ENCODE measurements around the gene GABARAPL1.

GABARAPL1 gene

DNA sequence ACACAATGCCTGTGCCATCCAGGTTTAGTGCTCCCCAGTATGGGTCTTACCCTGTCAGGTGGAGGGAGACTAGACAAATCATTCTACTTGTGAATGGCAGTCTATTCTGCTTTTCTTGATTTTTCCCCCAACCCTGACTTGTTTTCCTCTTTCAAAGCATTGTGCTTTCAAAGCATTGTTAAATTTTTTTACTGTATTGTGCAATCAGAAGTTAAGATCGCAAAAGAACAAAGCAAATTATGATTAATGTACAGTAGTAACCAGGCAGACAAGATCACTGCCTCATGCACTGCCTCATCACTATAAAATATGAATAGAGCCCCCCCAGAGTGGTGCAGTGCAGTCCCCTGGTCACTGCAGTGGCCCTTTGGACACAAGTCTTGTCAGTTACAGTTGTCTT, 14.1 kb downstream of the GABARAPL1 start:
- DNase-seq (ENCODE audit: extremely low read depth in 1 of 2, low read depth in 1 of 2), result no peak

DNA sequence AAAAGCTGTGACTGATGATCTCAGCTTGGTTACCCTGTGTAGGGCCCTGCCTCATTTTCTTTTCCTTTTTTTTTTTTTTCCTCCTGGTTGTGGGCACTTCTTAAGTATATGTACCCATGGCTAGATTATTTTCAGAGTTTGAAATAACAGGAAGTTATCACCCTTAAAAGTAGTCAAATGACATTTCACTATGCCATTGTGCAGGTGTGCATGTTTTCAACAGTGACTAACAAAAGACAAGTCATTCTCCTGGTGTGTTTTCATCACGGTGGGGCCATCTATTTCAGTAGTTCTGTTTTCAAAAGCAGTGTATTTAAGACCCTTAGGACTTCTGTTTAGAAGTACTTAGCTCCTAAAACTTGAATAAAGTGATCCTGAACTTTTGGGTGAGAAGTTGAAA, 15.0 kb downstream of the GABARAPL1 start:
- no peak for DNase-seq (ENCODE audit: extremely low read depth in 1 of 2, low read depth in 1 of 2)

DNA sequence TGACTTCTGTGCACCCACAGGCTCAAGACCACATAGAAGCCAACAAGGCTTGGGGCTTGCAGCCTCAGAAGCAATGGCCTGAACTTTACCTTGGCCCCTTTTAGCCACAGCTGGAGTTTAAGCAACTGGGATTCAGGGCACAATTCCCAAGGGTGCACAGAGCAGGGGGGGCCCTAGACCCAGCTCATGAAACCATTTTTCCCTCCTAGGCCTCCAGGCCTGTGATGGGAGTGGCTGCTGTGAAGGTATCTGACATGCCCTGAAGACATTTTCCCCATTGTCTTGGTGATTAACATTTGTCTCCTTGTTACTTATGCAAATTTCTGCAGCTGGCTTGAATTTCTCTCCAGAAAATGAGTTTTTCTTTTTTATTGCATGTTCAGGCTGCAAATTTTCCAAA, 21.9 kb downstream of the GABARAPL1 start:
- no peak for DNase-seq (ENCODE audit: extremely low read depth in 1 of 2, low read depth in 1 of 2)

DNA sequence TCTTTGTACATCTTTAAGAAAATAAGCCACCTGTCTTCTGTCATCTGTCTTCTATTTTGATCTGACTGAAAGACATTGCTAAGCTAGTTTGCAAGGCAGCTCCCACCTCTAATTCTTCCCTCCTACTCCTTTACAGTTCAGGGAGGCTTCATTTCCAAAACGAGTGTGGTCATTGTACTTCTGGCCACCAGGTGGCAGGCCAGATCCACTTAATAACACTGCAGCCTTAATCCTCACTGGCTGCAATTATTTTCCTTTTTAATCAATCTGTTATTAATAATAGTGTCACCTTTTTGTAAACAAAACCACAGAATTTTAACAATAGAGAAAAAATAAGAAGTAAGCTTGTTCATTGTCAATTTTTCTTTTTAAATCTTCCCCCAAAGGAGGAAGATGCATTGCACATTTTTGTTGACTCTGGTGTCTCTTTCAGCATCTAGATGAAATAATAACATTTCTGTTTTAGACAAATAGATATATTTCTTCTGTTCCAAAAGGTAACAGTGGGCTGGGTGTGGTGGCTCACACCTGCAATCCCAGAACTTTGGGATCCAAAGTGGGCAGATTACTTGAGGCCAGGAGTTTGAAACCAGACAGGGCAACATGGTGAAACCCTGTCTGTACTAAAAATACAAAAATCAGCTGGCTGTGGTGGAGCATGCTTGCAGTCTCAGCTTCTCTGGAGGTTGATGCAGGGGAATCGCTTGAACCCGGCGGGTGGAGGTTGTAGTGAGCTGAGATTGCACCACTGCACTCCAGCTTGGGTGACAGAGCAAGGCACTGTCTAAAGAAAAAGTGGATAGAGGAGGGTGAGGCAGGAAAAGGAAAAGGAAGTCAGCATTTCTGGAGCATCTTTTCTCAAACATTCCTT, 23.3 kb downstream of the GABARAPL1 start:
- DNase-seq (ENCODE audit: extremely low read depth in 1 of 2, low read depth in 1 of 2), result no peak

DNA sequence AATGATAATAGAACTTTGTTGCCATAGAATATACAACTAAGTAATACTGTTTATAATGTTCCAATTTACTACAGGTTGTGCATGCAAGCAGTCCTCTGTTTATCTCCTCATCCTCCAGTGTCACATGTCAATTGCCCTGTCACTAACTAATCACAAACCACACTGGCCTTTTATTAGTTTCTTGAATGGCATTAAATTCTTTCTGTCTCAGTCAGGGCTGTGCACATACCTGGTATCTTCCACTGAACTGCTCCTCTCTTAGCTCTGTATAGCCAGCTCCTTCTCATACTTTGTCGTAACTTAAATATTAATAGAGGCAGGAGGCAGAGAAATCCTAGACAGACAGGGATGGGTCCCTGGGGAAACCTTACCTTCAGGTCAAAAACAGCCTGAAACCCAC, 24.0 kb downstream of the GABARAPL1 start:
- no peak for DNase-seq (ENCODE audit: extremely low read depth in 1 of 2, low read depth in 1 of 2)

DNA sequence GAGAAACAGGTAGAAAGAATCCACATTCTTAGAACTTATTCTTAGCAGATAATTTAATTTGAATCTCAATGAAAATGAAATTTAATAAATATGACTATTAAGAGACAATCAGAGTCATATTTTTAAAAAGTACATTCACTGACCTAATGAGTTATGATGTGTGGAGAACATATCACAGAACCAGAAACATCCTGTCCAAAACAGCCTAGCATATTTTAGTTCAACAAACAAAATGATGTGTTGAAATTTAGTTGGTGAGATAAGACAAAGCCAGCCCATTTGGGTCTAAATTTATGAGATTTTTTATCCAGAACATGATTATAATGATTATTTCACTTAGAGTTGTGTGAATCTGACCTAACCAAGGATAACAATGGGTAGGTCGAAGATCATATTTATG, 25.8 kb downstream of the GABARAPL1 start:
- DNase-seq (ENCODE audit: extremely low read depth in 1 of 2, low read depth in 1 of 2), result no peak

DNA sequence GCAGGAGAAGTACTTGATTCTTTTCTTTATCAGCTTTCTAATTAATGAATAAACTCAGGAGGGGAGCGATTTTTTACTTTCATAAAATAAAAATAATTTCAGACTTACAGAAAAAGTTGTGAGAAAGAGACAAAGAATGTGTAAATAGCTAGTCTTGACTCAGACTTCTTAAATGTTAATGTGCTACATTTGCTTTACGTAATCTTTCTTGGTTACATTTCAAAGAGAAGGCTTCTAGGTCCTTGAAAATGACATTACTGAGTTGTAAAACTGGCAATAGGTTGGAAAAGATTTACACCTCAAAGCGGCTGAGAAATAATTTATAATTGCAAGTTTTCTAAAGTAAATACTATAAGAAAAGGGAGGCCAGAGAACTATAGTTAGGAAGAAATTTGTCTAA, 28.6 kb downstream of the GABARAPL1 start:
- no peak for DNase-seq (ENCODE audit: extremely low read depth in 1 of 2, low read depth in 1 of 2)

DNA sequence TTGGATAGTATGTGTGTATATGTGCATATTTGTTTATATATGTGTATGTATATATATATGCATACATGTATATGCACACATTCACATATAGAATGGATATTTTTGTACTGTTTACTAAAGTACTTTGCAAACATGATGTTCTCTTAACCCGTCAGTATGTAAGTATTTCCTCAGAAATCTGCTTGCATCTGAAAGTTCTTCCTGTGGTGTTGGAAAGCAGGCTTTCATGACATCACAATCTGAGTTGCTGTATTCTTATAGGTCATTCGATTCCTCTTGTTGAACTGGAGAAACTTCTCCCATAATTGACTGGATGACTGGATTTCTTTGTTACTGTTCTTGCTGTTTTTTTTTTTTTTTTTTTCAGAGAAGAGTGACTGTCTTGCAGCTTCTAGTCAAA, 29.1 kb downstream of the GABARAPL1 start:
- no peak for DNase-seq (ENCODE audit: extremely low read depth in 1 of 2, low read depth in 1 of 2)

DNA sequence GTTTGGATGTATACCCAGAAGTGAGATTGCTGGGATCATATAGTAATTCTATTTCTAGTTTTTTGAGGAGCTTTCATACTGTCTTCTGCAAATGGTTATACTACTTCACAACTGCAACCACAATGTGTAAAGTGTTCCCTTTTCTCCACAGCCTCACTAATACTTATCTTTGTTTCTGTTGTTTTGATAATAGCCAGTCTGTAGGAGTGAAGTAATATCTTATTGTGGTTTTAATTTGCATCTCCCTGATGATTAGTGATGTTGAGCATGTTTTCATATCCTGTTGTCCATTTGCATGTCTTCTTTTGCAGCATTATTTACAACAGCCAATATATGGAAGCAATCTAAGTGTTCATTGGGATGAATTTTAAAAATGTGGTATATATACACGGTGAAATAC, 29.9 kb downstream of the GABARAPL1 start:
- DNase-seq (ENCODE audit: extremely low read depth in 1 of 2, low read depth in 1 of 2), result no peak

DNA sequence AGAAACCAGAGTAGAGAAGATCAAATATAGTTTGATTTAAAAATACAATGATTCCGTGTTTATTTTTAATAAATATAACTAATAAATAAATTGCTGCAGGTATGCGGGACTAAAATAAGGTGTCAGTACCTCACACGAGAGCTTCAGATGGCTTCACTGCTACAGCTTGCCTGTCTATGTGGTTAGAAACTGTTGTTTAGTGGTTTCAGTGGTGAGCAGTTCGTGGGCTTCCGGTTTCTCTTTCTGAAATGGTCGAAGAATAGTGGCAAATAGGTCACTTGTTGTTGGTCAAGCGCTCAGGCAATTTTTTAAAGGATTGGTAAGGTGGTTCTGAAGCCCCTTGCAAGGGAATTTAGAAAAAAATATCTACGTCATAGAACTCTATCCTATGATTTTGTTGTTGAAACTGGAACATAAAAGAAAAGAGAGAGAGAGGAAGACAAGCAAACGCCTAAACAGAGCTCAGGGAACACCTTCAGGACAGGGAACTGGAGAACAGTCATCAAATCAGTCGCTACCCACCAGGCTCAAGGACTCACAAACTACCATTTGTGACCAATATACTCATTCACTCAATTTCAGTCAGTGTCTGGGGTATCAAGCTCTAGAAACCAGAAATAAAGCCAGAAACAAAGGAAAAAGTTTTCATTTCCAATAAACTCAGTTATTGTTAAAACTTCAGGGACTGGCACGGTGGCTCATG, 31.3 kb downstream of the GABARAPL1 start:
- DNase-seq (ENCODE audit: extremely low read depth in 1 of 2, low read depth in 1 of 2), result no peak

DNA sequence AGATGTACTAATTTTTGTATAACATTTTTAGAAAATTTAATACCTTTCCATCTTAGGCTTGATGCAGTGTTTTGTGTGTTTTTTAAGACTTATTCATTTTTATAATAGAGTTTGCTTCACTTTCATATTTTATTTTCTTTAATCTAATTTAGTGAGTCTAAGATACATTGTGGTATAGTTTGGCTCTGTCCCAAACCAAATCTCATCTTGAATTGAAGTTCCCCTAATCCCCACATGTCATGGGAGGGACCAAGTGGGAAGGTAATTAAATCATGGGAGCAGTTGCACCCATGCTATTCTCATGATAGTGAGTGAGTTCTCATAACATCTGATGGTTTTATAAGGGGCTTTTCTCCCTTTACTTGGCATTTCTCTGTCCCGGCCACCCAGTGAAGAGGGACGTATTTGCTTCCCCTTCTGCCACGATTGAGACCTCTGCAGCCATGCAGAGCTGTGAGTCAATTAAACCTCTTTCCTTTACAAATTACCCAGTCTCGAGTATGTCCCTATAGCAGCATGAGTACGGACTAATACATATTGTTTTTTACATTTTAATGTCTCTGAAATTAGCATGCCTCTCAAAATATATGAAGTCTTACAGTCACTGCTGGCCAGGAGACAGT, 34.9 kb downstream of the GABARAPL1 start:
- DNase-seq (ENCODE audit: extremely low read depth in 1 of 2, low read depth in 1 of 2), result no peak

DNA sequence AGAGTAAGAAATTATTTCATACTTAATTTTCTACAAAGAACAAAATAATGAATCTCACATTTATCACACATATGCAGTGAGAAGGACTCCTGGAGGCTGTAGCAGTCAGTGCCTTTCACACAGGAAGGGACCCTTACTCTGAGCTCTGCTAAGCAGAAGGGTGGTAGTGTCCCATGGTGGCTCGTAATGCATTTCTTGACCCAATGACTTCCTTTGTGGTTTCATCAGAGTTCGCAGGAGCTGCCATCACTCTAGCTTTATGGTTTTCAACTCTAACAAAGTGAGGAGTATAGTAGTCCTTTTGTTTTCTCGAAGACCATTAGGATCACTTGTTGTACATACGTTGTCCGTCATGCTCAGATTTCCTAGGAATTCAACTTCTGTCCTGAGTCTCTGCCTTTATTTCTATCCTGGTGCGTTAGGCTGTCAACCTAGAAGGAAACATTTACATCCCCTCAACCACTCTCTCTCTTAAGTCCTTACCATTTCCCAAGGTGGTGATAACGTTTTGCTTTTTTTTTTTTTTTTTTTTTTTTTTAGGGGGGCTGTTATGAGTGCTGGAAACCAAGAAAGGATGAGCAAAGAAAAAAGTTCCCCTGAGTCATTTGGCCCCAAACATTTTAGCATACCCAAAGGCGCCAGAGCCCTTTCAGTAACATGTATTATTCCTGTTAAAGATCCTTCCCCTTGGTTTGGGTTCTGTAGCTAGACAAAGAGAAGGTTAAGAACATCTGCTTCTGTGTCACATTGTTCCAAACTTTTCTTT, 37.2 kb downstream of the GABARAPL1 start:
- DNase-seq (ENCODE audit: extremely low read depth in 1 of 2, low read depth in 1 of 2), result no peak

DNA sequence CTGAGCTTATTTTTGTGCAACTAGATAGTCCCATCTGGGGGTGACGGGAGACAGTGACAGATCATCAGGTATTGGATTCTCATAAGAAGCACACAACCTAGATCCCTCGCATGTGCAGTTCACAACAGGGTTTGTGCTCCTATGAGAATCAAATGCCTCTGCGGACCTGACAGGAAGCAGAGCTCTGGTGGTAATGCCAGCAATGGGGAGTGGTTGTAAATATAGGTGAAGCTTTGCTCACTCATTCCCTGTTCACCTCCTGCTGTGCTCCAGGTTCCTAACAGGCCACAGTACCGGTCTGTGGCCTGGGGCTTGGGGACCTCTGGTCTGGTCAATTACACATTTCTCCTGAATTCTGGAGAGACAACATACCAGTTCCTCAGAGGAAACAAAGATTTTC, 39.0 kb downstream of the GABARAPL1 start:
- DNase-seq (ENCODE audit: extremely low read depth in 1 of 2, low read depth in 1 of 2), result no peak

DNA sequence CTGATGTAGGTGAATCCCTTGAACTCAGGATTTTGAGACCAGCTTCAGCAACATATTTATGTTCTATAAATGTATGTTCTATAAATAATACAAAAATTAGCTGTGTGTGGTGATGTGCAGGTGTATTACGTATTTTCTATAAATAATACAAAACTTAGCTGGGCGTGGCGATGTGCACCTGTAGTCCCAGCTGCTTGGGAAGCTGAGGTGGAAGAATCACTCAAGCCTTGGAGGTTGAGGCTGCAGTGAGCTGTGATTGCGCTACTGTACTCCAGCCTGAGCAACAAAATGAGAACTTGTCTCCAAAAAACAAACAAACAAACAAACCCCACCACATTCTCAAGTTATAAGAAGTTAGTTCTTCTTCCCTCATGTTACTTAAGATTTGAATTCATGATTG, 39.5 kb downstream of the GABARAPL1 start:
- no peak for DNase-seq (ENCODE audit: extremely low read depth in 1 of 2, low read depth in 1 of 2)

DNA sequence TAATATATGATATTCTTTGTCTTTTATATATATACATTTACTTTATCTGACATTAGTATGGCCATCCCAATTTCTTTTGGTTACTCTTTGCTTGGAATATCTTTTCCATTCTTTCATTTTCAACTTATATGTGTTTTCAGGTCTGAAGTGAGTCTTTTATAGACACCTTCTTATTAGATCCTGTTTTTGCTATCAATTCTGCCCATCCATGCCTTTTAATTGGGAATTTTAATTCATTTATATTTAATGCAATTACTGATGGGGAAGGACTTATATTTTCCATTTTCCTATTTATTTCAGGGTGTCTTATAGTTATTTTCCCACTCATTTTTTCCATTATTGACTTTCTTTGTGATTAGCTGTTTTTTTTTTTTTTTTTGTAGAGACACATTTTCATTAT, 43.4 kb downstream of the GABARAPL1 start:
- DNase-seq (ENCODE audit: extremely low read depth in 1 of 2, low read depth in 1 of 2), result no peak

DNA sequence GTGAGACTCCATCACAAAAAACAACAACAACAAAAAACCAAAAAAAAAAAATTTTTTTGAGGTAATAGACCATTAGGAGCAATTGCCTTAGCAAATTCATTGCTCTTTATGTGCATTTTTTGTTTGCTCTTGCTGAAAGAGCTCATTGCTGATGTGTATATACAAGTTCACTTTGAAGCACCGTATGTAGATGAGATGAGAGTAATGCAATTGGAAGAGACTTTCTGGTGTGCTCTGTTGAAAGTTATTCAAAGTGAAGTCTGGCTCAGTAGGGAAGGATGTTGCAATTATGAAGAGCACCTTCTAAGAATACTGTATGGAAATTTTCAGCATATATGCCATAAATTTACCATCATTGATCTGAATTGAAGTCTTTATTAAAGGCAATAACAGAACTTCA, 48.2 kb downstream of the GABARAPL1 start:
- DNase-seq (ENCODE audit: extremely low read depth in 1 of 2, low read depth in 1 of 2), result no peak

DNA sequence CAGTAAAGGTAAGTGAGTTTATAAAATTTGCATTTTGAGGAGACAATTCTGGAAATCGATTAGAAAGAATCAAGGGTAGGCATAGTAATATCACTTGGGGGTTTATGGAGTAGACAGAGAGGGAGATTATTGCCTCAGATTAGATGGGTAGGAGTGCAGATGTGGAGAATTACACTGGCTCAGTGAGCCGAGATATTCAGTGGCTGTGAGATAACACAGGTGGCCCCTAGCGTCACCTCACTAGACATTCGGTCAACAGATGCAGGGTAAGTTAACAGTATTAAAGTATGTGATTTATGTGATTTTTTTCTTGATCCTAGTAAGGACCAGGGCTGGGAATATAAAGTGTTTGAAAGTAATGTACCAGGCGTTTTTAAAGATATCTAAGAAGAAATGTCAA, 55.4 kb downstream of the GABARAPL1 start:
- no peak for DNase-seq (ENCODE audit: extremely low read depth in 1 of 2, low read depth in 1 of 2)

DNA sequence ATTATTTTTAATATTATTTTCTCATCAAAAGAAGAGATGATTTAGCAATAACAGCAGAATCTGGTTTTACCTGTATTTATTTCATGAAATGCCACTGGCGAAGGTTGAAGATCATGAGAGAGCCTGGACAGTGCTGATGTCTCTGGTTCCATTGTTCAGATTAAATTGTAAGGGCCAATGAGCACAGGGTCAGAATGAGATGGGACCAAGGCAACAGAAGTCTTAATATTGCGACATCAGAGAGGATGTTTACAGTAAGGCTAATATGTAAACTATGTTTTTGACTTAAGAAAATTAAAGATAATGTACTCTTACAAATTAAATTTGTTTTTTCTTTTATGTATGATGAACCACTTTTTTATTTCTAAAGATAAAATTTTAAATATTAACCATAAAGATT, 59.8 kb downstream of the GABARAPL1 start:
- no peak for DNase-seq (ENCODE audit: extremely low read depth in 1 of 2, low read depth in 1 of 2)

All from stimulated activated CD8-positive, alpha-beta memory T cell treated with anti-CD3 and anti-CD28 coated beads, Interleukin-7, amount 100 ng/mL, for 48 hours (primary cell).